ENCODE data around the gene EIF2S2. TPM values are rescaled to one million over a fixed set of nuclear protein-coding genes. Genes with fewer than 3 reads are reported as not detected.

Gene EIF2S2
- polyA plus RNA-seq, 3 donors: 18.8 to 20.1 (median 18.9) TPM

GRCh38 chr20:34062570-34063482 is 49.2 kb downstream of the EIF2S2 start:
- peaks cover 17 to 77% of the 10 kb centered on the region in 2 donors for H3K36me3 ChIP-seq (replicated peaks in 1 of 2; ENCODE audit: control insufficient read depth in 1 of 2, insufficient read depth in 2 of 2, low read length in 2 of 2)
- peaks cover 99% of the 10 kb centered on the region for H4K20me1 ChIP-seq (ENCODE audit: insufficient read depth, low read length)
- peaks cover 95% of the 10 kb centered on the region for H3K79me2 ChIP-seq (ENCODE audit: insufficient read depth, low read length)
- no peak overlapping the region for H3K4me2 ChIP-seq (replicated peaks; ENCODE audit: extremely low read depth, low read length, poor library complexity, severe bottlenecking)
- no peak overlapping the region for H3K4me3 ChIP-seq (replicated peaks in 1 of 3; ENCODE audit: low read depth in 2 of 3, low read length in 3 of 3)
- peak in 2 of 3 donors; percentile 2 to 40 for DNase-seq
- H2AFZ ChIP-seq (ENCODE audit: insufficient read depth, low read depth, low read length, poor library complexity, severe bottlenecking): no peak overlapping the region
- TF ChIP-seq CTCF (IDR thresholded peaks at IDR 0.05): no peak
- peak overlapping the region in 6 of 7 donors; percentile 23 to 83 (median 70) for H3K27ac Mint-ChIP-seq
- WGBS (ENCODE audit: insufficient coverage): 92% methylated on average over 2 of the region's 5 CpGs
- H3K27me3 ChIP-seq (ENCODE audit: control insufficient read depth in 2 of 2, insufficient read depth in 2 of 2, low read length in 2 of 2): no peaks in the 10 kb centered on the region
- peaks cover 0 to 5% of the 10 kb centered on the region in 2 donors for H3K4me1 ChIP-seq (ENCODE audit: control insufficient read depth in 1 of 2, insufficient read depth in 2 of 2, low read length in 2 of 2)
- intact Hi-C loops (cut with micrococcal nuclease): loop anchor here in 1 of 2 donors (10.0 kb wide), 1 partner anchor 128 kb away; no protein-coding TSS in a partner anchor
- no peak overlapping the region for H3K4me3 Mint-ChIP-seq
- H3K9me3 Mint-ChIP-seq: no peaks in the 10 kb centered on the region
- H3K27ac ChIP-seq (ENCODE audit: low read depth in 1 of 2, low read length in 2 of 2): peak overlapping the region in 1 of 2 donors; percentile 35
- H3K9ac ChIP-seq (ENCODE audit: insufficient read depth, low read length, poor library complexity, severe bottlenecking): no peak overlapping the region
- H3K4me1 Mint-ChIP-seq: peaks cover 15% of the 10 kb centered on the region
- peaks cover 0 to 3% (median 0%) of the 10 kb centered on the region in 3 donors for H3K27me3 Mint-ChIP-seq (ENCODE audit: low read depth in 3 of 3)
- no peaks in the 10 kb centered on the region for H3K9me3 ChIP-seq (replicated peaks in 1 of 2; ENCODE audit: control insufficient read depth in 1 of 2, insufficient read depth in 1 of 2, low read length in 2 of 2)
- peaks cover 22 to 30% of the 10 kb centered on the region in 2 donors for H3K36me3 Mint-ChIP-seq

GRCh38 chr20:34061695-34062094 is 50.3 kb downstream of the EIF2S2 start:
- Histone ChIP-seq H3K27ac (ENCODE audit: low read depth in 1 of 2, low read length in 2 of 2) (peak overlapping the region in 1 of 2 donors; percentile 35), H3K9me3 (replicated peaks in 1 of 2; ENCODE audit: control insufficient read depth in 1 of 2, insufficient read depth in 1 of 2, low read length in 2 of 2) (no peaks in the 10 kb centered on the region), H3K36me3 (replicated peaks in 1 of 2; ENCODE audit: control insufficient read depth in 1 of 2, insufficient read depth in 2 of 2, low read length in 2 of 2) (peaks cover 16 to 74% of the 10 kb centered on the region in 2 donors), H3K79me2 (ENCODE audit: insufficient read depth, low read length) (peaks cover 100% of the 10 kb centered on the region), H3K27me3 (ENCODE audit: control insufficient read depth in 2 of 2, insufficient read depth in 2 of 2, low read length in 2 of 2) (no peaks in the 10 kb centered on the region), H3K9ac (ENCODE audit: insufficient read depth, low read length, poor library complexity, severe bottlenecking) (no peak overlapping the region), H3K4me1 (ENCODE audit: control insufficient read depth in 1 of 2, insufficient read depth in 2 of 2, low read length in 2 of 2) (peaks cover 0 to 5% of the 10 kb centered on the region in 2 donors), H2AFZ (ENCODE audit: insufficient read depth, low read depth, low read length, poor library complexity, severe bottlenecking) (no peak overlapping the region), H3K4me2 (replicated peaks; ENCODE audit: extremely low read depth, low read length, poor library complexity, severe bottlenecking) (no peak overlapping the region), H3K4me3 (replicated peaks in 1 of 3; ENCODE audit: low read depth in 2 of 3, low read length in 3 of 3) (no peak overlapping the region), H4K20me1 (ENCODE audit: insufficient read depth, low read length) (peaks cover 99% of the 10 kb centered on the region)
- peak overlapping the region in 2 of 7 donors; percentile 38 to 46 for H3K27ac Mint-ChIP-seq
- intact Hi-C loops (cut with micrococcal nuclease): loop anchor here in 1 of 2 donors (10.0 kb wide), 1 partner anchor 127 kb away; no protein-coding TSS in a partner anchor
- no peak for TF ChIP-seq CTCF (IDR thresholded peaks at IDR 0.05)
- H3K4me3 Mint-ChIP-seq: no peak overlapping the region
- peaks cover 22 to 28% of the 10 kb centered on the region in 2 donors for H3K36me3 Mint-ChIP-seq
- peaks cover 0 to 3% (median 0%) of the 10 kb centered on the region in 3 donors for H3K27me3 Mint-ChIP-seq (ENCODE audit: low read depth in 3 of 3)
- H3K9me3 Mint-ChIP-seq: no peaks in the 10 kb centered on the region
- DNase-seq: no peak
- H3K4me1 Mint-ChIP-seq: peaks cover 15% of the 10 kb centered on the region

Data from CD14-positive monocyte (primary cell).